ENCODE measurements around the gene LPIN2.
"Not testable (repeated sequence)": the region's sequence is repeated elsewhere in the genome, so short reads cannot be mapped to it uniquely, and the experiment has no call there.

LPIN2 gene

GRCh38 chr18:3013024-3013804 is at the start of gene LPIN2:
TSS of gene LPIN2 (minus strand) at chr18:3013144. CDS start at chr18:2960840, 52,304 bp downstream.
- peak; percentile 92 for DNase-seq (ENCODE audit: low read depth)

DNA sequence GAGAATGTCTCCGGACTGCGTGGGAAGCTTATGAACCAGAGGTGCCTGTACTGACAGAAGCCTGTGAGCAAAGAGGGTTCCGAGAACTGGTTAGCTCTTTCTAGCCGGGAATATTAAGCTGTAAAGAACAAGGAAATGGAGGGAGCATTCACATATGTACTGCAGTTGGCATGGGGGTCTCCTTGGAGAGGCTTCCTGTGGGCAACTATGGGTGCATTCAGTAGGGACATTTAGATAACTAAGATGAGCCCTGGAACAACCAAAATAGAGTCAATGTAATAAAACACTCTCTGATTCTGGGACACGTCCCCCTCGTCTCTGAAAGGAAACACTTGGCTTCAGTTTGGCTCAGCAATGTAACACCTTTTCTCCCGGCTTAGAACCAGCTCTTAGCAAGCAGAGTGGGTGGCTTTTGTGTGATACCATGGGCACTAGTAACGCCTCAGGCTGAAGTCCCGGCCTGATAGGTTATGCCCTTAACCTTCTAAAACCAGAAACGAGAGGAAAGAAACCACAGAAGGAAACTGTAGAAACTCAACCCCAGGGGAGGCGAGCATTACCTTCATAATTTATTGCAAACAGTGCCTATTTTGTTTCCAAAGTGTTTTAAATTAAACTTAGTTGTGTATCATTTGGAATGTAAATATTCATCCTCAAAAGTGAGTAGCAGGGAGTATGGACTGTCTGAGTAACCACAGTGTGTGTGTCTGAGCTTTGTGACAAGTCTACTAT is 48.8 kb upstream of the LPIN2 start:
- no peak for DNase-seq (ENCODE audit: low read depth)

- no peak for DNase-seq (ENCODE audit: low read depth)
Observed at GRCh38 chr18:3060667-3061580, 48.0 kb upstream of the LPIN2 start.

DNA sequence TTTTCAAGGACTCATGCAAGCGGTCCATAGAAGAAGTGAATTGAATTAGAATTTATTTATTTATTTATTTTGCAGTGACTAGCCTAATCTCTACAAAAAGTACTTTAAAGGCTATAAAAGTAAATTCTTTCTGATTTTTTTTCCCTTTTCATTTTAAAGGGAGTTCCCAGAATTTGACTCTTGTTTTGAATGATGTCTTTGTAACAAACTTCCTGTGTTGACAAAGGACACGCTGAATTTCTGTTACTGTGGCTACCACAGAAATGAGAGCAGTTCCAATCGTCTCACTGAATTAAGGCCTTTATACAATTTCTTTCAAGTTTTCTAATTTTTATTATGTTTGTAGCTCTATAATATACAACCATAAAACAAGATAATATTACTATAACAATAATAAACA is 46.3 kb upstream of the LPIN2 start:
- no peak for DNase-seq (ENCODE audit: low read depth)

- no peak for DNase-seq (ENCODE audit: low read depth)
Observed at GRCh38 chr18:3058328-3059191, 45.6 kb upstream of the LPIN2 start.

DNA sequence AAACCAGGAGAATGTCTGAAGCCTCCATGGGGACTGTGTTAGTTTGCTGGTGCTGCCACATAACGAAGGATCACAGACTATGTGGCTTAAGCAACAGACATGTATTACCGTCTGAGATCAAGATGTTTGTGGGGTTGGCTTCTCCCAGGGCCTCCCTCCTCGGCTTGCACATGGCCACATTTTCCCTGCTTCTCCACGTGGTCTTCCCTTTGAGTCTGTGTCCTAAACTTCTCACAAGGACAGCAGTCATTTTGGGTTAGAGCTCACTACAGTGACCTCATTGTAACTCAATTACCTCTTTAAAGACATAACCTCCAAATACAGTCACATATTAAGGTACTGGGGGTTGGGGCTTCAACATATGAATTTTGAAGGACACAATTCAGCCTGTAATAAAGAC is 44.6 kb upstream of the LPIN2 start:
- DNase-seq (ENCODE audit: low read depth): no peak

GRCh38 chr18:3056311-3056710 is 43.4 kb upstream of the LPIN2 start:
- DNase-seq (ENCODE audit: low read depth): no peak

DNA sequence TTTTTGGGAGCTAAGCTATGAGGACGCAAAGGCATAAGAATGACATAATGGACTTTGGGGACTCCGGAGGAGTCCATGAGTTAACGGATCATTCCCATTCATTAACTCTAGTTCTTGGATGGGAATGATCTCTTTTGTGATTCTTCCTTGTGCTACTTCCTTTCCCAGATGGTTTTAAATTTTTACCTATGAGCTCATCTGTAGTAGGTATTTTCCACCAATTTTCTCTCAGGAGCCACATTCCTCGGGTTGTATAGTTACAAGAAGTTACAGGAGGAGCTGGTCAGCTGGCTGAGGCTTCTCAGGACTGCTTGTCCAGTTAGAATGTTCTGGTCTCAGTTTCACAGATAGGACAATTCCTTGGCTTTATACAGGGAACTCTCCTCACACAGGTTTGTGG is 42.9 kb upstream of the LPIN2 start:
- DNase-seq (ENCODE audit: low read depth): no peak

- DNase-seq (ENCODE audit: low read depth): no peak
Observed at GRCh38 chr18:3055186-3055728, 42.3 kb upstream of the LPIN2 start.

DNA sequence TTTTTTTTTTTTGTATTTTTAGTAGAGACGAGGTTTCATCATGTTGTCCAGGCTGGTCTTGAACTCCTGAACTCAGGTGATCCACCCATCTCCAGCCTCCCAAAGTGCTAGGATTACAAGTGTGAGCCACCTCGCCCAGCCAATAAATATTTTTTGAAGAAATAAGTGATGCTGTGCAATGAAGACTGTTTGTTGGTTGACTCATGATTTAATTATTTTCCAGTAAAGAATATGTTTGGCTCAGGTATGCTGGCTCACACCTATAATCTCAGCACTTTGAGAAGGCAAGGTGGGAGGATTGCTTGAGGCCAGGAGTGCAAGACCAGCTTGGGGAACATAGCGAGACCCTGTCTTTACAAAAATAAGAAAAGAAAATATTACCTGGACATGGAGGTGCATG is 41.8 kb upstream of the LPIN2 start:
- DNase-seq (ENCODE audit: low read depth): no peak

- no peak for DNase-seq (ENCODE audit: low read depth)
Observed at GRCh38 chr18:3054214-3054613, 41.3 kb upstream of the LPIN2 start.

- no peak for DNase-seq (ENCODE audit: low read depth)
Observed at GRCh38 chr18:3053081-3053480, 40.1 kb upstream of the LPIN2 start.

GRCh38 chr18:3052411-3052758 is 39.4 kb upstream of the LPIN2 start:
- DNase-seq (ENCODE audit: low read depth): no peak

- DNase-seq (ENCODE audit: low read depth): no peak
Observed at GRCh38 chr18:3051718-3052410, 38.9 kb upstream of the LPIN2 start.

- not testable (repeated sequence) for DNase-seq (ENCODE audit: low read depth)
Observed at GRCh38 chr18:3049897-3050454, 37.0 kb upstream of the LPIN2 start.

DNA sequence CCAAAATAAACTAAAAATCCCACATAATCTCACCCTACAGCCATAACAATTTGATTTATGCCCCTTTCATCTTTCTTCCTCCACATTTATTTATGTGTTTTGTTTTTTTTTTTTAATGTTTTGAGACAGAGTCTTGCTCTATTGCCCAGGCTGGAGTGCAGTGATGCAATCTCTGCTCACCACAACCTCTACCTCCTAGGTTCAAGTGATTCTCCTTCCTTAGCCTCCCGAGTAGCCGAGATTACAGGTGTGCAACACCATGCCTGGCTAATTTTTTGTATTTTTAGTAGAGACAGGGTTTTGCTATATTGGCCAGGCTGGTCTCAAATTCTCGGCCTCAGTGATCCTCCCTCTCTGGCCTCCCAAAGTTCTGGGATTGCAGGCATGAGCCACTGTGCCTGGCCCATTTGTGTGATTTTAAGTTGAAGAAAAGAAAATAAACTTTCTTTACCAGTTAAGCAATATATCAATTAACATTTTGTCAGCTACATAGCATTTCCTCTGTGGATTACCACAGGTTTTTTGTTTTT is 35.9 kb upstream of the LPIN2 start:
- no peak for DNase-seq (ENCODE audit: low read depth)

- no peak for DNase-seq (ENCODE audit: low read depth)
Observed at GRCh38 chr18:3048121-3048520, 35.2 kb upstream of the LPIN2 start.

- no peak for DNase-seq (ENCODE audit: low read depth)
Observed at GRCh38 chr18:3046216-3046808, 33.4 kb upstream of the LPIN2 start.

- DNase-seq (ENCODE audit: low read depth): no peak
Observed at GRCh38 chr18:3044931-3045698, 32.2 kb upstream of the LPIN2 start.

Data from HS-27A (cell line).